Neural cell (in vitro differentiated cells): ENCODE data around the gene CPXM2. TPM values are rescaled to one million over a fixed set of nuclear protein-coding genes. Genes with fewer than 3 reads are reported as not detected.

Source experiments
- H2AFZ ChIP-seq: fragments of 200-600, 300-800 bp; sonication (generic), shearing (Covaris generic); 2 replicates; pipeline ENCODE4 v1.6.0; 2014; ENCODE audit warnings: low read depth, mild to moderate bottlenecking, antibody characterized with exemption, low read length, moderate library complexity
- H3F3A ChIP-seq: fragments of 200-600 bp; shearing (Covaris generic); 2 replicates; pipeline ENCODE4 v1.6.1; 2016; ENCODE audit warnings: mild to moderate bottlenecking, moderate library complexity, mixed read lengths, antibody characterized with exemption, low read length; ENCODE audit not compliant: insufficient read depth, poor library complexity, severe bottlenecking
- H3K27ac ChIP-seq: fragments of 200-600, 300-800 bp; sonication (generic), shearing (Covaris generic); 2 replicates; pipeline ENCODE4 v1.5.1; 2014; ENCODE audit warnings: mild to moderate bottlenecking, low read length, moderate library complexity
- H3K27me3 ChIP-seq: fragments of 300-800, 200-600 bp; sonication (generic), shearing (Covaris generic); 2 replicates; pipeline ENCODE4 v1.6.0; 2014; ENCODE audit warnings: mild to moderate bottlenecking, low read depth, low read length, moderate library complexity; ENCODE audit not compliant: insufficient read depth
- H3K36me3 ChIP-seq: fragments of 300-800, 200-600 bp; sonication (generic), shearing (Covaris generic); 2 replicates; pipeline ENCODE4 v1.5.1; 2014; ENCODE audit warnings: mild to moderate bottlenecking, antibody characterized with exemption, low read length, moderate library complexity; ENCODE audit not compliant: insufficient read depth
- H3K4me2 ChIP-seq: fragments of 300-800, 200-600 bp; sonication (generic), shearing (Covaris generic); 2 replicates; pipeline ENCODE4 v1.6.0; 2014; ENCODE audit warnings: mild to moderate bottlenecking, low read length
- H3K4me3 ChIP-seq: fragments of 300-800, 200-600 bp; sonication (generic), shearing (Covaris generic); 2 replicates; pipeline ENCODE4 v1.5.1; 2014; ENCODE audit warnings: mild to moderate bottlenecking, low read length, moderate library complexity
- H3K79me2 ChIP-seq: fragments of 200-600 bp; shearing (Covaris generic); replicated peaks from 2 replicates; pipeline ENCODE4 v1.6.0; 2014; ENCODE audit warnings: mild to moderate bottlenecking, low read length, moderate library complexity; ENCODE audit not compliant: insufficient read depth
- H3K9ac ChIP-seq: fragments of 300-800, 200-600 bp; sonication (generic), shearing (Covaris generic); 2 replicates; pipeline ENCODE4 v1.6.1; 2016; ENCODE audit warnings: mild to moderate bottlenecking, low read length, mixed read lengths
- H3K9me2 ChIP-seq: fragments of 200-600 bp; shearing (Covaris generic); 2 replicates; pipeline ENCODE4 v1.6.1; 2016; ENCODE audit warnings: mild to moderate bottlenecking, low read length, mixed read lengths; ENCODE audit not compliant: insufficient read depth
- H3K9me3 ChIP-seq: fragments of 200-600, 300-800 bp; sonication (generic), shearing (Covaris generic); 2 replicates; pipeline ENCODE4 v1.6.1; 2016; ENCODE audit warnings: mild to moderate bottlenecking, mixed run types, low read length, moderate library complexity, mixed read lengths
- H4K20me1 ChIP-seq: fragments of 200-600 bp; shearing (Covaris generic); 2 replicates; pipeline ENCODE4 v1.6.1; 2016; ENCODE audit warnings: mild to moderate bottlenecking, mixed run types; ENCODE audit not compliant: insufficient read depth
- EP300 ChIP-seq: fragments of 450-650 bp; conservative IDR thresholded peaks from 2 replicates; pipeline ENCODE4 v1.6.1; 2014; ENCODE audit warnings: antibody characterized with exemption, mild to moderate bottlenecking, moderate library complexity; ENCODE audit not compliant: poor library complexity, severe bottlenecking
- EZH2 ChIP-seq: fragments of 200-600, 300-800 bp; shearing (Covaris generic), sonication (generic); IDR thresholded peaks from 2 replicates; pipeline ENCODE4 v1.6.1; 2014; ENCODE audit warnings: antibody characterized with exemption, low read length, borderline replicate concordance, mild to moderate bottlenecking; ENCODE audit not compliant: insufficient read depth, poor library complexity, severe bottlenecking
- MXI1 ChIP-seq: fragments of 450-650 bp; conservative IDR thresholded peaks from 2 replicates; pipeline ENCODE4 v1.6.1; 2014; ENCODE audit warnings: antibody characterized with exemption, mild to moderate bottlenecking; ENCODE audit not compliant: poor library complexity, severe bottlenecking
- POLR2AphosphoS5 ChIP-seq: IDR thresholded peaks from 2 replicates; pipeline ENCODE4 v1.6.1; 2012
- RAD21 ChIP-seq: fragments of 450-650 bp; conservative IDR thresholded peaks from 2 replicates; pipeline ENCODE4 v1.6.1; 2014; ENCODE audit warnings: antibody characterized with exemption, mild to moderate bottlenecking, moderate library complexity
- REST ChIP-seq: IDR thresholded peaks from 2 replicates; pipeline ENCODE4 v1.6.1; 2012; ENCODE audit warnings: borderline replicate concordance
- SMC3 ChIP-seq: fragments of 450-650 bp; conservative IDR thresholded peaks from 2 replicates; pipeline ENCODE4 v1.6.1; 2014; ENCODE audit warnings: antibody characterized with exemption, mild to moderate bottlenecking, moderate library complexity; ENCODE audit not compliant: poor library complexity
- TAF1 ChIP-seq: IDR thresholded peaks from 2 replicates; pipeline ENCODE4 v1.6.1; 2012; ENCODE audit warnings: low read depth
- polyA plus RNA-seq: library from polyadenylated mRNA; depleted of rRNA; stranded (reverse); fragments of >200 nt; gene quantifications from 2 replicates; pipeline ENCODE4 v1.2.3, GENCODE V29; 2014
- TF ChIP-seq, protein P1 (sequence below): fragments of 450-650 bp; IDR thresholded peaks from 2 replicates; pipeline ENCODE4 v1.5.1; 2014; ENCODE audit warnings: antibody characterized with exemption, mild to moderate bottlenecking, moderate library complexity; ENCODE audit not compliant: poor library complexity, severe bottlenecking

The CPXM2 gene
- polyA plus RNA-seq, 1 donor from 2014 or later, result not detected

DNA sequence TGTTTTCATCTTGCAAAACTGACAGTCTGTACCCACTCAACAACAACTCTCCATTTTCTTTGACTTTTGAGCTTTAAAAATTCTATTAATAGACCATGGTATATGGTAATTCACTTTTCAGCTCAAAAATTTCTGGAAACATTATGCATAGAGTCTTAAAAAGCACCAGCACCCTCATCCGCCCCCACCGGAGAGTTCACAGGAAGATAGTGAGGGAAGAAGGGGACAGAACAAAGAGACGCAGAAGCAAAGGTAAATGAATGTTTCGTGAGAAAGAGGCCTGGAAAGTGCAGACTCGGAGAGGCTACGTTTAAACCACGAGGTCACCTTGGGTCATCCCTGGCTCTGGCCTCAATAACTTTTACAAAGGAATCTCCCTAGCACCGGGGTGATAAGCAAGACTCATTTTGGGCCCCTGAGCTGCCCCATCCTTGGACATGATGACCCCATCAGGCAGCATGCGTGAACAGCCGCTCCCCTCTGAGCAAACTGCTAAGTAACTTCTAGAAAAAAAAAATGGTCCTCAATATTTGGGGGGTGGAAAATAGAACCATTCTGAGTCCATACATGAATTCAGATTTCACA, 96.3 kb downstream of the CPXM2 start:
- no peaks in the 10 kb centered on the region for H3K36me3 ChIP-seq
- no peaks in the 10 kb centered on the region for H4K20me1 ChIP-seq
- no peak overlapping the region for H2AFZ ChIP-seq
- H3K4me2 ChIP-seq, result no peak overlapping the region
- H3K79me2 ChIP-seq, result no peaks in the 10 kb centered on the region
- no peak overlapping the region for H3K9ac ChIP-seq
- H3K9me2 ChIP-seq, result no peaks in the 10 kb centered on the region
- no peak overlapping the region for H3K4me3 ChIP-seq
- no peaks in the 10 kb centered on the region for H3K27me3 ChIP-seq
- H3F3A ChIP-seq, result no peaks in the 10 kb centered on the region
- no peaks in the 10 kb centered on the region for H3K9me3 ChIP-seq
- TF ChIP-seq REST, result no peak
- TF ChIP-seq RAD21, result no peak
- no peak for TF ChIP-seq EZH2
- no peak for TF ChIP-seq POLR2AphosphoS5
- no peak for TF ChIP-seq MXI1
- TF ChIP-seq, protein P1, sequence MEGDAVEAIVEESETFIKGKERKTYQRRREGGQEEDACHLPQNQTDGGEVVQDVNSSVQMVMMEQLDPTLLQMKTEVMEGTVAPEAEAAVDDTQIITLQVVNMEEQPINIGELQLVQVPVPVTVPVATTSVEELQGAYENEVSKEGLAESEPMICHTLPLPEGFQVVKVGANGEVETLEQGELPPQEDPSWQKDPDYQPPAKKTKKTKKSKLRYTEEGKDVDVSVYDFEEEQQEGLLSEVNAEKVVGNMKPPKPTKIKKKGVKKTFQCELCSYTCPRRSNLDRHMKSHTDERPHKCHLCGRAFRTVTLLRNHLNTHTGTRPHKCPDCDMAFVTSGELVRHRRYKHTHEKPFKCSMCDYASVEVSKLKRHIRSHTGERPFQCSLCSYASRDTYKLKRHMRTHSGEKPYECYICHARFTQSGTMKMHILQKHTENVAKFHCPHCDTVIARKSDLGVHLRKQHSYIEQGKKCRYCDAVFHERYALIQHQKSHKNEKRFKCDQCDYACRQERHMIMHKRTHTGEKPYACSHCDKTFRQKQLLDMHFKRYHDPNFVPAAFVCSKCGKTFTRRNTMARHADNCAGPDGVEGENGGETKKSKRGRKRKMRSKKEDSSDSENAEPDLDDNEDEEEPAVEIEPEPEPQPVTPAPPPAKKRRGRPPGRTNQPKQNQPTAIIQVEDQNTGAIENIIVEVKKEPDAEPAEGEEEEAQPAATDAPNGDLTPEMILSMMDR, result no peak
- no peak for TF ChIP-seq TAF1
- no peak for TF ChIP-seq EP300
- TF ChIP-seq SMC3, result no peak
- no peak overlapping the region for H3K27ac ChIP-seq

- Histone ChIP-seq H3K27me3 (no peaks in the 10 kb centered on the region), H3K9me2 (no peaks in the 10 kb centered on the region), H2AFZ (no peak overlapping the region), H3K4me2 (no peak overlapping the region), H3K9me3 (no peaks in the 10 kb centered on the region), H4K20me1 (no peaks in the 10 kb centered on the region), H3K4me3 (no peak overlapping the region), H3K36me3 (no peaks in the 10 kb centered on the region), H3K9ac (no peak overlapping the region), H3K27ac (no peak overlapping the region), H3K79me2 (no peaks in the 10 kb centered on the region), H3F3A (no peaks in the 10 kb centered on the region)
- TF ChIP-seq REST (no peak), SMC3 (no peak), POLR2AphosphoS5 (no peak), TAF1 (no peak), EP300 (no peak), MXI1 (no peak), RAD21 (no peak), EZH2 (no peak)
- TF ChIP-seq, protein P1, result no peak
Measured at GRCh38 chr10:123792248-123792978, 99.2 kb downstream of the CPXM2 start.
